GM21576 (cell line): ENCODE measurements around the gene WBP1.
"Not testable (repeated sequence)": the region's sequence is repeated elsewhere in the genome, so short reads cannot be mapped to it uniquely, and the experiment has no call there.

ENCODE experiments used
- ATAC-seq: cut with Tn5 transposase; IDR thresholded peaks from one replicate; pipeline ENCODE4 v1.9.1; 2021; ENCODE audit warnings: mild to moderate bottlenecking, moderate library complexity; ENCODE audit not compliant: unreplicated experiment

WBP1 gene

DNA sequence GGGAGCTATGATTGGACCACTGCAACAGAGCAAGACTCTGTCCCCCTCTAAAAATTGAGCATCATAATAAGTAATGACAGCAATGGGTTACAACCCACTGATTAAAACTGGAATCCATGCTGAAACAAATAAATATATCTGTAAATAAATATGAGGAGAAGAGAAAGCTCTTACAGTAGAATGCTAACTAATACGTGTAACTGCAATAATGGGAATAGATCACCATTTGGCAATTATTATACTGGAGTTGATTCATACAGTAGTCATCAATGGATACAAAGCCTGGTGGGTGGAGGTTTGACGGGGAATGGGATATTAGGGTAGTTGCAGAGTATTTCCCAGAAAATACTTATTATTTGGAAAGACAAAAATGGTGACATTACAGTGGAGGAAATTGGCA, 9.5 kb upstream of the WBP1 start:
- no peak for ATAC-seq

DNA sequence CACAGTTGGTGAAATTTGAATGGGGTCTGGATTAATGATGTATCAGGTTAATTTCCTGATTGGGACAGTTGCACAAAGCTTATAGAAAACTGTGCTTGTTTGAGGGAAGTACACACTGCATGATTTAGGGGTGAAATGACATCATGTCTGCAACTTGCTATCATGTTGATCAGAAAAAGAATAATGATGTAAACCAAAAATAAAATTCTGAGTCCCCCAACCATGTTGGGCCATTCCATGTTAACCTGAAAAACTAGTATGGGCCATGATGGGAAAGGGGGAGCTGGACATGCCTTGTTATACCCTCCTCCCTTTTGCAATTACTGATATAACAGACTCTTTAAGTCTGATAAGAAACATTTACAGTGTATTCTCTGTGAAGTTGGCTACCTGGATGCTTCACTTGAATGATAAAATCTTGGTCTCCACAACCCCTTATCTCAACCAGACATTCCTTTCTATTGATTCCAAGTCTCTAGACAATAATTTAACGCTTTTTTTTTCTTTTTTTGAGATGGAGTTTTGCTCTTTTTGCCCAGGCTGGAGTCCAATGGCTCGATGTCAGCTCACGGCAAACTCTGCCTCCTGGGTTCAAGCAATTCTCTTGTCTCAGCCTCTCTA, 7.6 kb upstream of the WBP1 start:
- no peak for ATAC-seq

DNA sequence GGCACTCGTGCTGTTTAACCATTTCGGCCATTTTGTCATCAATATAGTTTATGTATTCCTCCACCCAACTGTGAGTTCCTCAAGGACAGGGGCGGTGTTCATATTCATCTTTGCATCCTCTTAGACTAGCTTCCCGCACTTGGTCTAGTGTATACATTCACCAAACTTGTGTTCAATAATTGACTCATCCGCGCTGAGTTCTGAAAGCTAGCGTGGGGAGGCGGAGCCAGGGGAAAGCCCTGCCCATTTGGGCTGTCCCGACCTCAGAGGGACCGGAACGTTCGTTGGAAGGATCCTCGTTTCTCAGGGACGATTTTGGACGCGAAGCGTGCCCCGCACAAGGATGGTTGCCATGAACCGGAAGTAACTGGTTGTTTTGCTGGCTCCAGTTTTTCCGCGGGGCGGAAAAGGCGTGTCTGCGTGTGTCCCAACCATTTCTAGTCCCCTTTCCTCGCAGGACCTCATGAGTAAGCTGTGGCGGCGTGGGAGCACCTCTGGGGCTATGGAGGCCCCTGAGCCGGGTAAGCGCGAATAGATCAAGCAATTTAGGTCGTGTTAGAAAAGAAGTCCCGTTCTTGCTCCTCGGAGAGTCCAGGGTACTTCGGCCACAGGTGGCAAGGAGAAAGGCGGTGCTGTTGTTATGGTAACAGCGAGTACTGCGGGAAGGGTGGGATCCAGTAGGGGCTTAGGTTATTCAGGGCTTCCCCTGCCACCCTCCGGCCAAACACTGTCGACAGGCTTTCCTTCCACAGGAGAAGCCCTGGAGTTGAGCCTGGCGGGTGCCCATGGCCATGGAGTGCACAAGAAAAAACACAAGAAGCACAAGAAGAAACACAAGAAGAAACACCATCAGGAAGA, 3.4 kb upstream of the WBP1 start, which contains the start of gene INO80B:
Gene INO80B, plus strand, starts transcription at position 434 of the 858 bp plus-strand sequence. Its CDS starts 30 bp downstream, at position 464.
- peak; percentile 36 for ATAC-seq

DNA sequence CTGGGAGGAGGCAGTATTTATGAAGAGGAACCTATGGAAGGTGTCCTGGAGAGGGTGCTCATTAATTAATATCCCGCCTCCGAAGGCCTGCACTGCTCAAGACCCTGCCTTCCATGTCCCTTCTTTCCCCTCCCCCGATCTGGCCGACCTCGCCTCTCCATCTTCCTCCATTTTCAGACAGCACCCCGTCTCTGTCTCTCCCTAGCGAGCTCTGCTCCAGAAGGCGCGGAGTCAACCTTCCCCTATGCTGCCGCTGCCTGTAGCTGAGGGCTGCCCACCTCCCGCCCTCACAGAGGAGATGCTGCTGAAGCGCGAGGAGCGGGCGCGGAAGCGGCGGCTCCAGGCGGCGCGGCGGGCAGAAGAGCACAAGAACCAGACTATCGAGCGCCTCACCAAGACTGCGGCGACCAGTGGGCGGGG, 1.1 kb upstream of the WBP1 start:
- ATAC-seq: no peak

DNA sequence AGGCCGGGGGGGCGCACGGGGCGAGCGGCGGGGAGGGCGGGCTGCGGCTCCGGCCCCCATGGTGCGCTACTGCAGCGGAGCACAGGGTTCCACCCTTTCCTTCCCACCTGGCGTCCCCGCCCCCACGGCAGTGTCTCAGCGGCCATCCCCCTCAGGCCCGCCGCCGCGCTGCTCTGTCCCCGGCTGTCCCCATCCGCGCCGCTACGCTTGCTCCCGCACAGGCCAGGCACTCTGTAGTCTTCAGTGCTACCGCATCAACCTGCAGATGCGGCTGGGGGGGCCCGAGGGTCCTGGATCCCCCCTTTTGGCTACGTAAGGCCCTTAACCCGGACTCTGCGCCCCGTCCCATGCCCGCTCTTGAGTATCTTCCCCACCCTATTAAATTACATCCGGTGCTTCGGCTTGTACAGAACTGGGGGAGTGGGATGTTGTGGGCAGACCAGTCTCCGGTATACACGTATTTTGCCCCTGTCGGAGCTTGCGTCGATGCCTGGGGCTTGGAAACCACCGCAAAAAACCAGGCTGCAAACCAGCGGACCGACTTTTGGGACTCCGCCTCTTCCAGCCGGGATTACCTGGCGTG, 598 bp upstream of the WBP1 start:
- ATAC-seq: peak; percentile 25

DNA sequence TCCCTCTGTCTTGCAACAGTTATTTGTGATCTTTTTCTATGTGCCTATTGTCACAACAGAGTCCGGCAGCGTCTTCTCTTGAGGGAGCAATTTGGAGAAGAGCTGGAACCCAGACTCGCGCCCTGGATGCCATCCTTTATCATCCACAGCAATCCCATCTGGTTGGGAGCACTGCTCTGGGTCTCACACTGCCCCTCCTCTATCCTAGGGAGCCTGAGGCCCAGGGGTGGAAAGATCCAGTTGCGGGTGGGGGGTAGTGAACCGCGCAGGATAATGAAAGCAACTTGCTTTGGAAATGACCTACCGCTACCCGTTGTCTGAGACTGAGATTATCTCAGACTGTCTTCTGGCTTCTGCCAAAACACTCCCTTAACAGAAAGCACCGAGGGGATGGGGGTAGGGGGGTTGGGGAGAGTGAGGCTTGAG, 713 bp downstream of the WBP1 start:
- no peak for ATAC-seq

DNA sequence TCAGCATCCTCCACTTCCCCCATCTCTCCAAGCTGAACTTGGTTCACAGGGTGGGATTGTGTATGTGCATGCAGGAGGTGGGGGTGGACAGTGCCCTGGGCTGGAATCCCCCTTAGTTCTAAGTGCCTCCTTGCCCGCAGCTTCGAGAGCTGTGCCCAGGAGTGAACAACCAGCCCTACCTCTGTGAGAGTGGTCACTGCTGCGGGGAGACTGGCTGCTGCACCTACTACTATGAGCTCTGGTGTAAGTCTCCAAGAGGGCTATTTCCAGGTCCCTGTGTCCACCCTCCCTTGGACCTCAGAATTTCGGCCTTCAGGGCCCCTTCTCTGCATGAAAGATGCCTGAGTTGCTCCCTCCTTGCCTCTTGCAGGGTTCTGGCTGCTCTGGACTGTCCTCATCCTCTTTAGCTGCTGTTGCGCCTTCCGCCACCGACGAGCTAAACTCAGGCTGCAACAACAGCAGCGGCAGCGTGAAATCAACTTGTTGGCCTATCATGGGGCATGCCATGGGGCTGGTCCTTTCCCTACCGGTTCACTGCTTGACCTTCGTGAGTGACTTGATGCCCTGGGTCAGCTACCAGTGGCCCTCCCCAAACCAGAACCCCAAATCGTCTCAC, 1.4 kb downstream of the WBP1 start:
- ATAC-seq: not testable (repeated sequence)

DNA sequence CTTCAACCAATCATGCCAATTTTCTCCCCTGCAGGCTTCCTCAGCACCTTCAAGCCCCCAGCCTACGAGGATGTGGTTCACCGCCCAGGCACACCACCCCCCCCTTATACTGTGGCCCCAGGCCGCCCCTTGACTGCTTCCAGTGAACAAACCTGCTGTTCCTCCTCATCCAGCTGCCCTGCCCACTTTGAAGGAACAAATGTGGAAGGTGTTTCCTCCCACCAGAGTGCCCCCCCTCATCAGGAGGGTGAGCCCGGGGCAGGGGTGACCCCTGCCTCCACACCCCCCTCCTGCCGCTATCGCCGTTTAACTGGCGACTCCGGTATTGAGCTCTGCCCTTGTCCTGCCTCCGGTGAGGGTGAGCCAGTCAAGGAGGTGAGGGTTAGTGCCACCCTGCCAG, 1.9 kb downstream of the WBP1 start:
- ATAC-seq: not testable (repeated sequence)

DNA sequence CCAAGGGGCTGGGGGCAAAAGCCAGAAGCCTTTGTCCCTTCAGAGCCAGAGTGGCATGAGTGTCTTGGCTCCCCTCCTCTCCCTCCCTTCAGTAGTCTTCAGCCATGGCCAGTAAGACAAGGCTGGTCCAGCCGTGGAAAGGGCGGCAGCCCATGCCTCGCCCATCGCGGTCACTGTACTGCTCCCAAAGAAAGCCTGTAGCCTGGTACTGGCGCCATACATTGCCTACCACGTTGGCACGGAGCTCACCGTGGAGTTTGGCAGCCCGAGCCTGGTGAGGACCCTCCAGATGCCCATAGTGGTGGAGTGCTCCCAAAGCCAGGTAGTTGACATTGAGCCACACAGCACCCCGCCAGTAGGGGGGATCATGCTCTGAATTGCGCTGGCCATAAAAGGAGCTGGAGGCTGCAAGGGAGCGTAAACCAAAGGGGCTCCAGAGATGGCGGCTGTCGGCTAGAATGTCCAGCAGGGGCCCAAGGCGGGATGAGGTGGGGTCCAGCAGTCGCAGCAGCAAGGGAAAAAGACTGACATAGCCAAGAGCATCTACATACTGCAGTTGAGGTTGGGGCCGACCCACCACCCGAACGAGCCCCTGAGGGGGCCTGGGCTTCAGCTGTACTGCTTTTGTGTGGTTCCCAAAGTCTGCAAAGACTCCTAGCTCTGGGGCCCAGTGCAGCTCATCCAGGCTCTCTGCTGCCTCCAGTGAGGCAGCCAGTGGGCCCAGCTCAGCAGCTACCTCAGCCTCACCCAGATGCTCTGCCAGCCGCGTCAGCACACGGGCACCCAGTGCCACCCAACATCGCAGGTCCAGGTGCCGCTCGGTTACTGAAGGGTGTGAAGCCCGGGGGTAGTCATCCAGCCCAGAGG, 3.2 kb downstream of the WBP1 start:
- ATAC-seq: no peak

DNA sequence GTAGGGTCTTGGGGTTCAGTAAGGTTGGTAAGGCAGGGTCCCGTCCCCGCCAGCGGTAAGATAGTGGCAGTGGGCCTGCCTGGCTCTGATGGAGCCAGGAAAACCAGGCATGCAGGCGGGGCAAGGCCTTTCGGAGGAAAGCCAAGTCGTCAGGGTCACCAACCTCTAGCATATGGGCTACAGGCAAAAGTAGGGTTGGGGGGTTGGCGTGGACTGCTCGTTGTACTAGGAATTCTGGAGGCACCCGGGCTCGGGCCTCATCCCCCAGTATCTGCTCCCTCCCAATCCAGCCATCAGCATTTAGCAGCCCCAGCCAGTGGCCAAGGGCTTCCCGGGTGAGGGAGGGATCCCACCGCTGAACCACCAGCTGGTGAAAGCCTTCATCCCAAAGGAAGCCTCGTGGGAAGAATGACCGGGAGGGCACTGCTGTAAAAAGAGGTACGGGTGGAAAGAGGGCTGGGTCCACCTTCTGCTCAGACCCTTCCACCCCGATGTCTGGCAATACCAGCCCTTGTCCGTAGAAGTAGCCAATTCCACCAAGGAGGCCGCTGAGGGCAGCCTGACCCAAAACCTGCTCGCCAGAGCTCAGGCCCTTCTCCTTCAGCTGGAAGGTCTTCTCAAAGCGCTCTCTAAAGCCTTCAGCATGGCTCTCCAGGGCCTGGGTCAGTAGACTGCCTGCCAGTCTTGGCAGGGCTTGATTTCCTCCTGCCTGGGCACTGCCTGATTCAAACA, 4.0 kb downstream of the WBP1 start:
- ATAC-seq: no peak

DNA sequence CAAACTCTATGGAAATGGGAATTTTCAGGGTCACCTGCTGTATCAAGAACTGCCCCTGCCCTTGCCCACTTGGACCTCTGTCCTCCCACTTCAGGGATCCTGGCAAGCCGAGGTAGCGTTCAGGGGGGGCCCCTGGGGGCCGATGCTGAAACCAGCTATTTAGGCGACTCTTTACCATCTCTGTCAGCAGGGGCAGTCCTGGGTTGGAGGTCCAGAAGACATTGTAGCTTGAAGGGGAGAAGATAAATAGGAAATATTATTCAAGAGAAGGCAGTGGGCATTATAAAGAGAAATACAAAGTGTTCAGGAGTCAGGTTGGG, 4.5 kb downstream of the WBP1 start:
- ATAC-seq: no peak

DNA sequence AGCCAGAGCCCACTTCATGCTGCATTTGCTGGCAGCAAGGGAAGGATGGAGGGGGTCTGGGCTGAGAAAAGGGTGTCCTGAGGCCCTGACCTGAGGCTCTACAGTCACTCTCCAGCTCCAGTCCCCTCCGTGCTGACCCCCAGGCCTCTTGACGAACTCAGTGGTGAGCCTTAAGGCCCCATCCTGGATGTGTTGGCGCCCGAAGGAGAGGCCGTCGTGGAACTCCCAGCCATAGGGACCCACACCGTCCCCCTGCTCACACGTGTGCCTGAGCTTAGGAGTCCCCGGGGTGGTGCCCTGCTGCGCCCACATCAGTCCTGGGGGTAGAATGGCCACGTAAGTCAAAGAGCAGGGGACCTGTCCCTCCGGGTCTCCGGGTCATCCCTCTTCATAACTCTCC, 6.2 kb downstream of the WBP1 start:
- peak; percentile 5 for ATAC-seq

DNA sequence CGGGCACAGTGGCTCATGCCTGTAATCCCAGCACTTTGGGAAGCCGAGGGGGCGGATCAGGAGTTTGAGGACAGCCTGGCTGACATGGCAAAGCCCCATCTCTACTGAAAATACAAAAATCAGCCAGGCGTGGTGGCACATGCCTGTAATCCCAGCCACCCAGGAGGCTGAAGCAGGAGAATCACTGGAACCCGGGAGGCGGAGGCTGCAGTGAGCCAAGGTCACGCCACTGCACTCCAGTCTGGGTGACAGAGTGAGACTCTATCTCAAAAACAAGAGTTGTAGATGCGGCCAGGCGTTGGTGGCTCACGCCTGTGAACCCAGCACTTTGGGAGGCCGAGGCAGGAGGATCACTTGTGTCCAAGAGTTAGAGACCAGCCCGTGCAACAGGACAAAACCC, 12.5 kb downstream of the WBP1 start:
- ATAC-seq: not testable (repeated sequence)

DNA sequence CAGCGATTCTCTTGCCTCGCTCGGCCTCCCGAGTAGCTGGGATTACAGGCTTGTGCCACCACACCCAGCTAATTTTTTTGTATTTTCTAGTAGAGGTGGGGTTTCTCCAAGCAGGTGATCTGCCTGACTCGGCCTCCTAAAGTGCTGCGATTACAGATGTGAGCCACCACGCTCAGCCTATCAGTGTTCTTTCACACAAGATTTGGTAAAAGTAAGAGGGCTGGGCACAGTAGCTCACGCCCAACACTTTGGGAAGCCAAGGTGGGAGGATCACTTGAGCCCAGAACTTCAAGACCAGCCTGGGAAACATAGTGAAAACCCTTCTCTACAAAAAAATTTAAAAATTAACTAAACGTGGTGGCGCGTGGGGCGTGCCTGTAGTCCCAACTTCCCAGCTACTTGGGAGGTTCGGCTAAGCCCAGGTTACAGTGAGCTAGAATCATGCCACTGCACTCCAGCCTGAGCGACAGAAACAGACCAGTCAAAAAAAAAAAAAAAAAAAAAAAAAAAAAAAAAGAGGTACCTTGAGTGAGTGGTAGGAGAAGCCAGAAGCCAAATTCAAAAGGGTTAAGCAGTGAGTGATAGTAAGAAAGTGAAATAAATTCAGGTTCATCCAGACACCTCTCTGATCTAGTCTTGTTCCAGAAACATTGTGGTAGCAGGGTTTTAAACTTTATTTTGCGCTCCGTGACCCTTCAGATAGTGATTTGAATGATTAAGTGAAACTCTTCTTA, 13.3 kb downstream of the WBP1 start:
- no peak for ATAC-seq

DNA sequence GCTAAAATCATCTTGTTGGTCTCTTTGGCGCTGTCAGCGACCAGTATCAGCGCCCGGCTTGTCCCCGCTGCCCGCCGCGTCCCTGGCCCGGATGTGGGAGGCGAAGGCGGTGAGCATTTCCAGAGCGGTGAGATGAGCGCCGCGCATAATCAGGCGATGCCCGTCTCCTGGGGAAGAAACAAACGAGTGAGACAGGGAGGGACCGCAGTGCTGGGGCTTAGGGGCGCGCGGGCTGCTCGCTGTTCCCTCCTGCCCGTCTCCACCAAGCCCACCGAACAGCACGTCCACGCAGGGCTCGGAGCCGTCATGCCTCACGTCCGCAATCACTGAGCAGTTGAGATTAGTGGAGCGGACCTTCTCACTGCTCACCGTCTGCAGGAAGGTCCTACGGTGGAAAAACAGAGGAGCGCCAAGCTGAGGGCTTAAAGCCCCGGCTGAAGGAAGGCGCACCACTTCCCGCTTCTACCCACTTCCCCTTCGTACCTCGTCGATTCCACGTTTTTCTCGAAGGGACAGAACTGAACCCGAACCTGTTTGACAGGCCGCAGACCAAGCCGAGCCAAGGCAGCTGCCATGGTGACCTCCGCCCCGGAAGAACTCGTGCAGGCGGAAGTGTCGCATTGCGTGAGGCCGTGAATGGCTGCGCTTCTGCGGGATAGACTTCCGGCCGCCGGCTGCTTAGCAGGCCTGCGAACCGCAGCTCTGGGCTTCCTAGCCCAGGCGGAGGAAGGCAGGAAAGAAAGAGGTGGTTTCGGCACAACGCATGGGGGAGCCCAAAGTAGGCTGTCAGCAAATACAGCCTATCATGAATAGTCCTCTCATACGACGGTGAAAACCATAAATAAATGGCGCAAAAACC, 14.1 kb downstream of the WBP1 start, which contains the start of gene MRPL53:
Gene MRPL53, minus strand, starts transcription at position 595 of the 859 bp plus-strand sequence. Its CDS starts 20 bp downstream, at position 575.
- peak; percentile 78 for ATAC-seq

DNA sequence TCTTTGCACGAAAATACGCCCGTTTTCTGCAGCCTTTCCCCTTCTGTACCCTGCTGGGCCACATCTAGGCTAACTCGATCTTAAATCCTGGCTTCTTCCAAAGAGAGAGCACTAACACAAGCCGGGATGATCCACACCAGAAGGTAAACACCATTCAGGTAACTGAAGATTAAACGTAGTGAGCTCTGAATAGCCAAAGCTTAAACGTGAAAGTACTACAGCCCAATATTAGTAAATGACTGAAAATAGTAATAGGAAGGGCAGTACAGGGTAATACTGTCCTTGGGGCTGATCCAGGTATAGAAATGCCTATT, 14.7 kb downstream of the WBP1 start:
- no peak for ATAC-seq

DNA sequence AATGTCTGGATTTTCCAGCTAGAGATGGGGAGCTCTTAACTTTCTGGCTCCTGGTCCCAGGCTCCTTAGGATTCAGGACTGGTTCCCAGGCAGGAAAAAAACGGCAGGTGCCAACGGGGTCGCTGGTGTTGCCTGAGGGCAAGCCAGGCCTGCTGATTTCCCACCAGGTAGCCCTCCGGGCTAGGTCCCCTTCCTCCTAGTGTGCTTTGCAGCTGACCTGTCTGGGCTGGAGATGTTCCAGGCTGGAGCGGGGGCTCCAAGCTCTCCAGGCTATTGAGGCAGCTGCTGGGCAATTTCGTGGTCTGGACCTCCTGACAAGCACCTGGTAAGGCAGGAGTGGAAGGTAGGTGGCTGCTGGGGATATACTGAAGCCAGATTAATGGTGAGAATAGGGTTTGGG, 16.2 kb downstream of the WBP1 start:
- ATAC-seq: no peak

DNA sequence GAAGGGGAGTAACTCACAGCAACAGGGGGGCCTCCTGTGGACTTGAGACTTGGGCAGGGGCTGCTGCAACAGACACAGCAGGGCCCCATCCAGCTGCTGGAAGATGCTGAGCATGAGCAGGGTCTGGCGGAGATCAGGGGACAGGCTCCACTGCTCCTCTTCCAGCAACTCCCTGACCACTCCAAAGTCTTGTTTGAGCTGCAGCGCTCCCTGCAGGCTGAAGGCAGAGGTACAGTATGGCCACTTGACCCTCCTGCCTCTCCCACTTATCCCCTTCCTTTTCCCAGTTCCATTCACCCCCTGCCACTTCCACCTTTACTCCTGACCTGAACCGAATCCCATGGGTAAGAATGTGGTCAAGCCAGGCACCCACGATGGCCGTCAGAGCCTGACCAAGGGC, 16.7 kb downstream of the WBP1 start:
- ATAC-seq: no peak
